ENCODE results near the gene PRDM5. TPM values are rescaled to one million over a fixed set of nuclear protein-coding genes. Genes with fewer than 3 reads are reported as not detected.

The PRDM5 gene
- total RNA-seq, 6 experiments from 2014 or later = 0.20 to 0.64 (median 0.36) TPM

- no peak for TF ChIP-seq POLR2A (IDR thresholded peaks at IDR 0.05)
- no peak for TF ChIP-seq CTCF (IDR thresholded peaks at IDR 0.05)
- intact Hi-C loops (cut with DNase I) = no loop called here
- Histone ChIP-seq H3K9me3 (no peaks in the 10 kb centered on the region), H3K27ac (no peak overlapping the region), H3K36me3 (no peaks in the 10 kb centered on the region), H3K4me3 (no peak overlapping the region), H3K4me1 (no peaks in the 10 kb centered on the region), H3K27me3 (no peaks in the 10 kb centered on the region)
- DNase-seq (no peak), ATAC-seq (no peak)
- WGBS (ENCODE audit: insufficient coverage, low coverage, low lambda C conversion rate, missing lambda C conversion rate) = 56% methylated on average over 2 of the region's 2 CpGs
Observed at GRCh38 chr4:120733054-120733453, 189.5 kb downstream of the PRDM5 start.

- no peak overlapping the region for H3K27ac ChIP-seq
- no peak for DNase-seq
- no peak for ATAC-seq
- no peaks in the 10 kb centered on the region for H3K9me3 ChIP-seq
- H3K4me1 ChIP-seq = no peaks in the 10 kb centered on the region
- H3K4me3 ChIP-seq = no peak overlapping the region
- intact Hi-C loops (cut with DNase I) = no loop called here
- H3K36me3 ChIP-seq = no peaks in the 10 kb centered on the region
- 72% methylated on average over 3 of the region's 3 CpGs for WGBS (ENCODE audit: insufficient coverage, low coverage, low lambda C conversion rate, missing lambda C conversion rate)
- no peaks in the 10 kb centered on the region for H3K27me3 ChIP-seq
- TF ChIP-seq CTCF (IDR thresholded peaks at IDR 0.05) (no peak), POLR2A (IDR thresholded peaks at IDR 0.05) (no peak)
Observed at GRCh38 chr4:120731561-120731960, 191.0 kb downstream of the PRDM5 start.

- intact Hi-C loops (cut with DNase I) = no loop called here
- H3K4me3 ChIP-seq = no peak overlapping the region
- 33% methylated on average over 4 of the region's 4 CpGs for WGBS (ENCODE audit: insufficient coverage, low coverage, low lambda C conversion rate, missing lambda C conversion rate)
- no peaks in the 10 kb centered on the region for H3K27me3 ChIP-seq
- DNase-seq (no peak), ATAC-seq (no peak)
- H3K4me1 ChIP-seq = no peaks in the 10 kb centered on the region
- no peaks in the 10 kb centered on the region for H3K36me3 ChIP-seq
- H3K27ac ChIP-seq = no peak overlapping the region
- H3K9me3 ChIP-seq = no peaks in the 10 kb centered on the region
- TF ChIP-seq CTCF (IDR thresholded peaks at IDR 0.05) = no peak
- no peak for TF ChIP-seq POLR2A (IDR thresholded peaks at IDR 0.05)
Observed at GRCh38 chr4:120730777-120731320, 191.7 kb downstream of the PRDM5 start.

GRCh38 chr4:120728892-120729675 lies 193.4 kb downstream of the PRDM5 start:
- Histone ChIP-seq H3K4me3 (no peak overlapping the region), H3K27ac (no peak overlapping the region), H3K4me1 (no peaks in the 10 kb centered on the region), H3K36me3 (no peaks in the 10 kb centered on the region), H3K9me3 (no peaks in the 10 kb centered on the region), H3K27me3 (no peaks in the 10 kb centered on the region)
- 59% methylated on average over 4 of the region's 4 CpGs for WGBS (ENCODE audit: insufficient coverage, low coverage, low lambda C conversion rate, missing lambda C conversion rate)
- intact Hi-C loops (cut with DNase I) = no loop called here
- TF ChIP-seq CTCF (IDR thresholded peaks at IDR 0.05) = no peak
- no peak for TF ChIP-seq POLR2A (IDR thresholded peaks at IDR 0.05)
- ATAC-seq (no peak), DNase-seq (no peak)

Data from right lobe of liver (tissue), 6 donors.